GM12892 (cell line): ENCODE data around the gene OVOL3.

Experiments
- POLR2A ChIP-seq: IDR thresholded peaks from 2 replicates; pipeline ENCODE4 v1.6.1; 2011; ENCODE audit warnings: low read depth, low read length, control low read depth
- POLR2AphosphoS5 ChIP-seq: IDR thresholded peaks from 2 replicates; pipeline ENCODE4 v1.6.1; 2011; ENCODE audit warnings: low read depth, low read length, control low read depth
- TAF1 ChIP-seq: IDR thresholded peaks from 2 replicates; pipeline ENCODE4 v1.6.1; 2011; ENCODE audit warnings: low read depth, mild to moderate bottlenecking, control low read depth, low read length, borderline replicate concordance

DNA sequence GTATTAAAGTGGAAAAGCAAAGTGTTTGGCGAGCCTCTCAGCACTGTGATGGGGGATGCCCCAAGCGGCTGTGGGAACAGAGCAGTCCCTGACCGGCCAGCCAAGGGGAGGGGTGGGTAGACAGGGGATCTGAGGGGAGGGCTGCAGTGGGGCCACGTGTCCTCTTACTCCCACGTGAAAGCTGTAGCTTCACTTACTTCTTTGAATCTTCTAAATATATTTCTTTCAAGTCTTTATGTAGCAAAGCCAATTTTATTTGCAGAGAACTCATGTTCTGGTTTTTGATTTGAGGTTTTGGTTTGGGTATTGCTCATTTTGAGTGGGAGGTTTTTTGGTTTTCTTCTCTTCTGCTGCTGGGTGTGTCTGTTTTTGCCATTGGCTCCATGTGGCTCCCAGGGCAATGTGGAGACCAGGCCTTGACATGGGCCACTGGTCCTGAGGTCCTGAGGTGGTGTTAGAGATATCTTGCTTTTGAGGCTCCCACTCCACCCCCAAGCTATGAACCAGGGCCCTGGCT, 17.7 kb upstream of the OVOL3 start:
- no peak for TF ChIP-seq POLR2A
- TF ChIP-seq POLR2AphosphoS5, result no peak
- no peak for TF ChIP-seq TAF1
